Medulla oblongata (tissue), 1 donor: ENCODE results near the gene TXNDC12.
"Not testable (repeated sequence)": the region's sequence is repeated elsewhere in the genome, so short reads cannot be mapped to it uniquely, and the experiment has no call there.

ENCODE experiments used
- DNase-seq: peaks from one replicate; pipeline ENCODE4 v3.0.0-alpha.2; 2015; ENCODE audit errors: extremely low spot score

TXNDC12 gene

GRCh38 chr1:52049337-52049736 lies 5.7 kb downstream of the TXNDC12 start:
- not testable (repeated sequence) for DNase-seq

GRCh38 chr1:52045666-52046195 lies 9.3 kb downstream of the TXNDC12 start:
- not testable (repeated sequence) for DNase-seq

- DNase-seq, result no peak
These were observed 9.8 kb downstream of the TXNDC12 start for GRCh38 chr1:52045236-52045635.

GRCh38 chr1:52041551-52042185 lies 13.3 kb downstream of the TXNDC12 start:
- no peak for DNase-seq

- no peak for DNase-seq
These were observed 17.1 kb downstream of the TXNDC12 start for GRCh38 chr1:52037909-52038308.

GRCh38 chr1:52037402-52037814 lies 17.6 kb downstream of the TXNDC12 start:
- DNase-seq, result no peak

- no peak for DNase-seq
These were observed 21.0 kb downstream of the TXNDC12 start for GRCh38 chr1:52034050-52034384.

GRCh38 chr1:52033190-52034049 lies 21.6 kb downstream of the TXNDC12 start, which contains the start of gene KTI12:
KTI12 (minus strand) TSS chr1:52033810; CDS start chr1:52033761, 49 bp downstream.
- DNase-seq, result peak; percentile 91

GRCh38 chr1:52032785-52033131 lies 22.2 kb downstream of the TXNDC12 start:
- peak; percentile 28 for DNase-seq

GRCh38 chr1:52032124-52032784 lies 22.7 kb downstream of the TXNDC12 start:
- DNase-seq, result no peak

- DNase-seq, result not testable (repeated sequence)
These were observed 26.2 kb downstream of the TXNDC12 start for GRCh38 chr1:52028839-52029238.

- DNase-seq, result no peak
These were observed 26.7 kb downstream of the TXNDC12 start for GRCh38 chr1:52028328-52028727.

GRCh38 chr1:52026278-52026677 lies 28.7 kb downstream of the TXNDC12 start:
- DNase-seq, result no peak

- no peak for DNase-seq
These were observed 32.9 kb downstream of the TXNDC12 start for GRCh38 chr1:52022133-52022532.

- DNase-seq, result no peak
These were observed 46.8 kb downstream of the TXNDC12 start for GRCh38 chr1:52008071-52008809.

- DNase-seq, result no peak
These were observed 47.6 kb downstream of the TXNDC12 start for GRCh38 chr1:52007215-52008002.

- not testable (repeated sequence) for DNase-seq
These were observed 48.9 kb downstream of the TXNDC12 start for GRCh38 chr1:52006081-52006553.

GRCh38 chr1:52005548-52005947 lies 49.4 kb downstream of the TXNDC12 start:
- not testable (repeated sequence) for DNase-seq

- no peak for DNase-seq
These were observed 51.1 kb downstream of the TXNDC12 start for GRCh38 chr1:52003877-52004276.

GRCh38 chr1:52002038-52002917 lies 52.7 kb downstream of the TXNDC12 start:
- peak; percentile 89 for DNase-seq
